Epithelial cell of esophagus (primary cell): ENCODE results near the gene PSMD11.
A peak's percentile ranks its signal among the peaks of the same experiment; 100 is the strongest.

ENCODE experiments used
- DNase-seq: peaks from one replicate; pipeline ENCODE4 v3.0.0; 2010; ENCODE audit warnings: low read depth
- H3K4me3 ChIP-seq: 2 replicates; pipeline ENCODE4 v1.5.1; 2011; ENCODE audit warnings: mild to moderate bottlenecking, low read length, control low read depth
- TF ChIP-seq, protein P1 (sequence below): IDR thresholded peaks from 2 replicates; pipeline ENCODE4 v1.5.1; 2011; ENCODE audit warnings: low read depth, mild to moderate bottlenecking, low read length, control low read depth, inconsistent platforms; ENCODE audit not compliant: insufficient read depth; ENCODE audit errors: missing control alignments

Gene PSMD11

DNA sequence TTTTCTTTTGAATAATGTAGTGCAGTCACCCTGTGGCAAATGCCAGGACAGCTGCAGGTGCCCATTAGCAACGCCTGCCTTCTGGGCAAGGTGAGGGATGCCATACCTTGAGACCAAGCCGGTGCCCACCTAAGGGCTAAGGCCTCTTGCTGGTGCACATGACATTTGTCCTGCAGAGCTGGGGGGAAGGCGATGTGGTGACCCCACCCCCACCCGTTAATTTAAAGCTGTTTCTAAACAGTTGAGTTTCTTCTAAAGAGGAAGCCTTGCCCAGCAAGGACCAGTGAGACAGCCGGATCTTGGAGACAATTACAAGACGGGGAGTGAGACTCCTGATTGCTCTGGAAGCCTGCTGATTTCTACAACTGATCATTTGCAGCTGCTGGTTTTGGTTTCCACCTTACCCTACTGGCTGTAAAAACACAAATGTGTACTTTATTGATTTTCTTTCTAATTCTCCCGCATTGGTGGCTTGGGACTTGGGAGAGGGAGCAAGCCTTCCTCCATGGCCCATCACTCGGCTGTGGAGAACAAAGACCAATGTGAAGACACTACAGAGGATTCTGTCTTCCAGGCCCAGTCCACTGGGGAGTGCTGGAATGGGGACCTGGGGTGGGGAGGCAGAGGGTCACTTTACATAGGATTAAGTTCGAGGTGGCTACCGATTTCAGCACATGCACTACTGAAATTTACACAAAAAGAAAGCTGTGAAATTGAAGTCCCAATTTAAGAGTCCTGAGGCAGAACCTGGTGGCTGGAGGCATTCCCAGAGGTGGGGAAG lies 45.2 kb downstream of the PSMD11 start:
- no peak for DNase-seq
- TF ChIP-seq, protein P1, sequence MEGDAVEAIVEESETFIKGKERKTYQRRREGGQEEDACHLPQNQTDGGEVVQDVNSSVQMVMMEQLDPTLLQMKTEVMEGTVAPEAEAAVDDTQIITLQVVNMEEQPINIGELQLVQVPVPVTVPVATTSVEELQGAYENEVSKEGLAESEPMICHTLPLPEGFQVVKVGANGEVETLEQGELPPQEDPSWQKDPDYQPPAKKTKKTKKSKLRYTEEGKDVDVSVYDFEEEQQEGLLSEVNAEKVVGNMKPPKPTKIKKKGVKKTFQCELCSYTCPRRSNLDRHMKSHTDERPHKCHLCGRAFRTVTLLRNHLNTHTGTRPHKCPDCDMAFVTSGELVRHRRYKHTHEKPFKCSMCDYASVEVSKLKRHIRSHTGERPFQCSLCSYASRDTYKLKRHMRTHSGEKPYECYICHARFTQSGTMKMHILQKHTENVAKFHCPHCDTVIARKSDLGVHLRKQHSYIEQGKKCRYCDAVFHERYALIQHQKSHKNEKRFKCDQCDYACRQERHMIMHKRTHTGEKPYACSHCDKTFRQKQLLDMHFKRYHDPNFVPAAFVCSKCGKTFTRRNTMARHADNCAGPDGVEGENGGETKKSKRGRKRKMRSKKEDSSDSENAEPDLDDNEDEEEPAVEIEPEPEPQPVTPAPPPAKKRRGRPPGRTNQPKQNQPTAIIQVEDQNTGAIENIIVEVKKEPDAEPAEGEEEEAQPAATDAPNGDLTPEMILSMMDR, result no peak
- H3K4me3 ChIP-seq, result peak overlapping the region; percentile 21

DNA sequence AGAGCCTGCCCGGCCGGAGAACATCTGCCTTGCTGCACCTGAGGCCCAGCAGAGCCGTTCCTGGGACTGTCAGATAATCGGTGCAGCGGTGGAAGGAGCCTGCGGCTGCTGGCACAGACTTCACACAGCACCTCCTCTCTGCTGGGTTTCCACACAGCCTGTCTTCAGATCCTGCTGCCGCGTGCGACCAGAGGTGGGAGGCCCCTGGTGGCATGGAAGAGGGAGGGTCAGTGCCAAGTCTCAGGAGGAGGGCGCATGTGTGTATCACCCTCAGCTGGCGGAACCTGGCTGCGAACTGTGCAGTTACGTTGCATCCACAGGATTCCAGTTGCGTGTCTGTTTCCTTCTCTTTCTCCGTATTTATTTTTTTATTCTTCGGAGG lies 45.8 kb downstream of the PSMD11 start:
- no peak for DNase-seq
- TF ChIP-seq, protein P1, result no peak
- H3K4me3 ChIP-seq, result peak overlapping the region; percentile 21

DNA sequence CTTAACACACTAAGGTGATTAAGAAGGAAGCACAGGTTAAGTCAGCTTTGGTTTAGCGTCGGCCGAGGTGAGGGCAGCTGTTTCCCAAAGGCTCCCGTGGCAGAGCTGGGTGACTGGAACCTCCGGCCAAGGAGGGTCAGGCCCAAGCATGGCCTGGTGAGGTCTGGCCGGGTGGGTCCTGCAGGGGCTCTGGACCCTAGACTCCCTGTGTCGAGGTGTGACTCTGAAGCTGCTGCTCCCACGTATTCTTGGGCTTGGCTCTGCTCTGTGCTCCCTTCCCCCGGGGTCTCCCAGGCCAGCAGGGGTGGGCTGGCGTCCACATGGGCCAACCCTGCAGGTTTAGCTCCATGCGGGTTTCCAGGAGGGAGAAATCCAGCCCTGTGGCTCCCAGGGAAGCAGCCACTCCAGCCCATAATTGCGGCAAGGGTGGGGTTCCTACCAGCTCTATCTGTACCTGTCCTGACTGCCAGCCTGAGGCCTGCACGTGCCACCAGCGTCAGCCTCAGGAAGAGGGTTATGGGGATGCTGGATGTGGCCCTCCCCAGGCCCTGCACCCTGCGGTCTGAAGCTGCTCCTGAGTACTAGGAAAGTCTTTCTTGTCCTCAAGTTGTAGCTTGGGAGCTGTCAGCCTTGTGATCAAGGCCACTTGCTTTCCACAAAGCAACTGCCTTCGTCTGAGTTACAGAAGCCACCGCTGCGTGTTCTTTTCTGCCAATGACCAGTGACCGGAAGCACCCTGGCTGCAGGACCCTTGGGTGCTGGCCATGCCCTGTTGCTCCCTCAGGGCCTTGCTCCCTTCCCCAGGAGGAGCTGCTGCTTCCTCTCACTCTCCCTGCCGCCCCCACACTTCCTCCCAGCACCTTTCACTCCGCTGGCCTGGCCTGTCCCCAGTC lies 47.3 kb downstream of the PSMD11 start:
- TF ChIP-seq, protein P1, result no peak
- no peak overlapping the region for H3K4me3 ChIP-seq
- DNase-seq, result no peak

DNA sequence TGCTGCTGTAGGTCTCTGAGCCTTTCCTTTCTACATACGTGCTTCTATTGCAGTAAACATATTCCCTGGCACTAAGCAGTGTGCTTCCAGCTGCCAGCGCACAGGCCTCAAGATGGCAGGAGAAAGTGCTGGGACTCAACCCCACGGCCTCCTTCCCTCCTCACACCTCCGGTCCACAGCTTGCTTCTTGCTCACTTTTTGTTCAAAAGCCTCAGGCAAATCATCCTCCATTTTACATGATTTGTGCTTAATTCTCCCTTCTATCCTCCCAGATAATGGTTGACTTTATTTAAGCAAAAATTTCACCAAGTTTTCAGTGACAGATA lies 47.9 kb downstream of the PSMD11 start:
- TF ChIP-seq, protein P1, result no peak
- H3K4me3 ChIP-seq, result no peak overlapping the region
- DNase-seq, result no peak

DNA sequence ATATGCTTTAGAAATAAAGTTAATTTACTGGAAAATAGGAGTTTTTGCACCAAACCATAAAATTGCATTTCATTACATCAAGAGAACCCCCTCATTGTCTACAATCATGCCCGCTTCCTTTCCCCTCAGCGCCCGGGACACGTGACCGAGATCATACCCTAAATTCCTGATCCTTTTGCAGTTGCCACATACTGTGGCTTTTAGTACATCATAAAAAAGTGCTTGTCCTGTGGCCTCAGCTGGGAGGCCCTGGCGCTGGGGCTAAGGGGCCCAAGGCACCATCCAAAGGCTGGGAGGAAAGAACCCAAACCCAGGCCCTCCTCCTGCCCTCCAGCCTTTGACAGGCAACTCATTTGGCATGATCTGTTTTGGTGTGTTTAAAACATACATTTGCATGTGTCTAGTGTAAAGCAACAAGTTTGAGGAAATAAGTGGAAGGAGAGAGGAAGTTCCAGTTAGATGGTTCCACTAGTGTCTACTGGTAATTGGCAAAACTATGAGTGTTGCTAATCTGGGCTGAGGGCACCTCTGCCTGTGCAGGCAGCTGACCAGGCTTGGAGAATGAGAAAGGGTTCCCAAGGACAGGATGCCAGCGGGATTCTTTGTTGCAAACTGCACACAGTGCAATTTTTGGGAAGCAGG lies 48.5 kb downstream of the PSMD11 start:
- H3K4me3 ChIP-seq, result no peak overlapping the region
- TF ChIP-seq, protein P1, result no peak
- no peak for DNase-seq

DNA sequence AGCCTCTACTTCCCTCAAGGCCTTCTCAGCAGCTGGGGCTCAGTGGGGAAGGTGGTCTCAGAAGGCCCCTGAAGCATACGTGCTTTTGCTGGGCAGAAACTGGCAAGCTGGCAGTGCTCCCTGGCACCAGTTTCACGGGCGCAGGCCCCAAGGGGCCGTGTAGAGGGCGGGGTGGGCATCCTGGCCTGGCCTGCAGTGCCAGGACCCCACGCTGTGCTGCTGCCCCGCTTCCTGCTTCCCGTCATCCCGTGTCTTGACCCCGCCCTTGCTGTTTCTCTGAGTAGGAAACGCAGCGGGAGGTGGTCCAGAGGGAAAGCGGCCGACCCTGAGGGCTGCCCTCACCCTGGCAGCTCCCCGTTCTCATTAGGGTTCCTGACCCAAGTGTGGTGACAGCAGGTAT lies 49.3 kb downstream of the PSMD11 start:
- no peak for DNase-seq
- H3K4me3 ChIP-seq, result no peak overlapping the region
- TF ChIP-seq, protein P1, result no peak
